HepG2 (cell line): ENCODE data around the gene PCDH12. TPM values are rescaled to one million over a fixed set of nuclear protein-coding genes. Genes with fewer than 3 reads are reported as not detected.

Source experiments
- ARID2 ChIP-seq: sonication (generic); formaldehyde crosslinking; IDR thresholded peaks from 2 replicates; pipeline ENCODE4 v1.8.1; 2022; ENCODE audit warnings: mild to moderate bottlenecking, missing genetic modification reagents, borderline replicate concordance
- BORCS8-MEF2B ChIP-seq: sonication (generic); formaldehyde crosslinking; IDR thresholded peaks from 2 replicates; pipeline ENCODE4 v1.8.0; 2022; ENCODE audit warnings: mild to moderate bottlenecking, missing genetic modification reagents
- GABPA ChIP-seq, 2 experiments: IDR thresholded peaks; 2 replicates each; pipeline ENCODE4 v1.6.1; 2011 to 2016; ENCODE audit warnings: low read depth in 2 of 2, low read length in 1 of 2, missing biosample characterization in 1 of 2, missing genetic modification characterization in 1 of 2
- HNRNPUL1 ChIP-seq: fragments of 200-400 bp; formaldehyde crosslinking; IDR thresholded peaks from 2 replicates; pipeline ENCODE4 v1.6.1; 2017; ENCODE audit warnings: low read depth, mild to moderate bottlenecking, low read length, moderate library complexity
- NCOR1 ChIP-seq: fragments of 200-600 bp; sonication (generic); IDR thresholded peaks from 2 replicates; pipeline ENCODE4 v1.7.0; 2017; ENCODE audit warnings: antibody characterized with exemption, low read length, borderline replicate concordance
- NR2F1 ChIP-seq, 2 experiments: fragments of 450-650 bp in 1 of 2; formaldehyde crosslinking in 1 of 2; IDR thresholded peaks; 2 replicates each; pipeline versions ENCODE4 v1.5.0 to v1.6.1; 2016 to 2020; ENCODE audit warnings: mild to moderate bottlenecking in 1 of 2, missing compliant biosample characterization in 1 of 2, missing genetic modification reagents in 1 of 2, moderate library complexity in 1 of 2
- PHF8 ChIP-seq: sonication (generic); formaldehyde crosslinking; IDR thresholded peaks from 2 replicates; pipeline ENCODE4 v1.5.0; 2020; ENCODE audit warnings: missing genetic modification reagents
- RFX1 ChIP-seq: fragments of 450-650 bp; IDR thresholded peaks from 2 replicates; pipeline ENCODE4 v1.6.1; 2017
- ZKSCAN1 ChIP-seq: fragments of 150-350 bp; IDR thresholded peaks from 2 replicates; pipeline ENCODE4 v1.6.1; 2014; ENCODE audit warnings: low read length
- ZNF407 ChIP-seq: sonication (generic); formaldehyde crosslinking; IDR thresholded peaks from one replicate; pipeline ENCODE4 v1.5.1; 2020; ENCODE audit warnings: mild to moderate bottlenecking, missing genetic modification reagents; ENCODE audit errors: not compliant biosample characterization
- ZNF672 ChIP-seq: sonication (generic); formaldehyde crosslinking; IDR thresholded peaks from 2 replicates; pipeline ENCODE4 v1.8.1; 2022; ENCODE audit warnings: missing genetic modification reagents
- ZSCAN9 ChIP-seq: IDR thresholded peaks from 2 replicates; pipeline ENCODE4 v1.6.1; 2016; ENCODE audit warnings: borderline replicate concordance
- polyA plus RNA-seq, 8 experiments: library from polyadenylated mRNA; depleted of rRNA in 3 of 8; stranded (reverse) in 7 of 8; unstranded in 1 of 8; fragments of >200 nt; fragmentation: Illumina TruSeq in 4 of 8; extraction: Trizol in 4 of 8; gene quantifications; 2 replicates each; pipeline versions ENCODE4 v1.2.1 to v1.2.3, GENCODE V29; 2011 to 2016; ENCODE audit warnings: low read depth in 4 of 8, missing spikeins in 1 of 8, mixed read lengths in 1 of 8; ENCODE audit not compliant: insufficient read depth in 1 of 8
- total RNA-seq, 5 experiments: library from RNA; depleted of rRNA; stranded (reverse); fragments of >200 nt; fragmentation: Illumina TruSeq; extraction: Trizol; gene quantifications; 2 replicates each; pipeline ENCODE4 v1.2.3, GENCODE V29; 2016; ENCODE audit warnings: low read depth in 1 of 5

Gene PCDH12
- total and polyA plus RNA-seq, 2 of the 13 experiments (the other 11 are each of a cell fraction or from before 2014, with no cell fraction given): not detected

GRCh38 chr5:141923448-141924313 lies 34.3 kb downstream of the PCDH12 start, which contains the start of gene DELE1 (continued):
- TF ChIP-seq ZNF672 (CRISPR knock-in tag) (no peak), HNRNPUL1 (no peak), ZNF407 (CRISPR knock-in tag) (no peak), PHF8 (CRISPR knock-in tag) (peak; percentile 99), RFX1 (no peak), GABPA (IDR thresholded peaks at IDR 0.05; ENCODE audit: low read depth, low read length) (peak; percentile 94), GABPA (CRISPR knock-in tag; IDR thresholded peaks at IDR 0.05; ENCODE audit: low read depth) (peak; percentile 96), NCOR1 (no peak), NR2F1 (CRISPR knock-in tag; IDR thresholded peaks at IDR 0.05) (no peak), BORCS8-MEF2B (peak; percentile 91), ZSCAN9 (no peak), ZKSCAN1 (no peak), ARID2 (CRISPR knock-in tag) (0 out of 2 replicates have a peak, but pooled peaks have one; percentile 76)
